ENCODE results near the gene ZNF445.
"Not testable (repeated sequence)": the region's sequence is repeated elsewhere in the genome, so short reads cannot be mapped to it uniquely, and the experiment has no call there.

ZNF445 gene

DNA sequence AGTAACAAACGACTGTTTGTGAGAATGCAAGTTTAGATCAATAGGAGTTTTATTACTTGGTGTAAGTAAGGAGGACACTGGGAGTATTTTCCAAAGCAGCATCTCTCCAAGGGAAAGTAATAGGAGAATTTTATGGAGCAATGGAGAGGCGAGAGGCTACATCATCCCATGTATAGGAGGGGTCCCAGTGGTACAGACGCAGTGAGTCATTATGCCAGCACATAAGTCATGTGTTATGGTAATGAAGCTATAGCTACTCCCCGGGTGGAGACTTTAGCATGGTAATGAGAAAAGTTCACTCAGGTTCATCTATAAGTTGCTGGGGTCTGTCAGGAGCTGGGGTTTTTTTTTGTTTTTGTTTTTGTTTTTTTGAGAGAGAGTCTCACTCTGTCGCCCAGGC, 29.5 kb upstream of the ZNF445 start:
- no peak overlapping the region for H3K27ac ChIP-seq (ENCODE audit: low read depth, low read length)
- no peaks in the 10 kb centered on the region for H3K27me3 ChIP-seq (ENCODE audit: control insufficient read depth in 5 of 5, insufficient read depth in 4 of 5, low read length in 5 of 5)
- peaks cover 0 to 7% (median 5%) of the 10 kb centered on the region in 5 donors for H3K36me3 ChIP-seq (ENCODE audit: control insufficient read depth in 5 of 5, insufficient read depth in 5 of 5, low read length in 5 of 5)
- H3K9me3 ChIP-seq (ENCODE audit: control insufficient read depth in 5 of 5, low read length in 5 of 5), result peaks cover 0 to 3% (median under 1%) of the 10 kb centered on the region in 5 donors
- H3K4me1 ChIP-seq (ENCODE audit: control insufficient read depth in 5 of 5, insufficient read depth in 5 of 5, low read length in 5 of 5), result peaks cover 7 to 21% (median 20%) of the 10 kb centered on the region in 5 donors
- no peak overlapping the region for H3K4me3 ChIP-seq (ENCODE audit: low read depth in 1 of 5, low read length in 5 of 5)
- no peak overlapping the region for H3K9ac ChIP-seq (ENCODE audit: low read length in 5 of 5)

DNA sequence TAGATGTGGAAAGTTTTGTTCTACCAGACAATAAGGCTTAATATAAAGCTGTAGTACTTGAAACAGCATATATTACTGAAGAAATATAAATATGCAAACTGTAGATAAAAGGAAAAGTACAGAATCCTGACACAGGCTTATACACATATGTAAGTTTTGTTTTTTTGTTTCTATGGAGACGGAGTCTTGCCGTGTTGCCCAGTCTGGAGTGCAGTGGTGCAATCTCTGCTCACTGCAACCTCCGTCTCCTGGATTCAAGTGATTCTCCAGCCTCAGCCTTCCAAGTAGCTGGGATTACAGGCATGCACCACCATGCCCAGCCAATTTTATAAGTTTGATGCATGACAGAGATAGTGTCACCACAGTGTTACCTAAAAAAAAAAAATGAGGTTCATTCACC, 29.1 kb upstream of the ZNF445 start:
- H3K9me3 ChIP-seq (ENCODE audit: control insufficient read depth in 5 of 5, low read length in 5 of 5), result peaks cover 0 to 5% (median 4%) of the 10 kb centered on the region in 5 donors
- peaks cover 7 to 21% (median 18%) of the 10 kb centered on the region in 5 donors for H3K4me1 ChIP-seq (ENCODE audit: control insufficient read depth in 5 of 5, insufficient read depth in 5 of 5, low read length in 5 of 5)
- H3K27ac ChIP-seq (ENCODE audit: low read depth, low read length), result no peak overlapping the region
- H3K27me3 ChIP-seq (ENCODE audit: control insufficient read depth in 5 of 5, insufficient read depth in 4 of 5, low read length in 5 of 5), result no peaks in the 10 kb centered on the region
- H3K36me3 ChIP-seq (ENCODE audit: control insufficient read depth in 5 of 5, insufficient read depth in 5 of 5, low read length in 5 of 5), result peaks cover 2 to 11% (median 5%) of the 10 kb centered on the region in 5 donors
- no peak overlapping the region for H3K4me3 ChIP-seq (ENCODE audit: low read depth in 1 of 5, low read length in 5 of 5)
- no peak overlapping the region for H3K9ac ChIP-seq (ENCODE audit: low read length in 5 of 5)

- Histone ChIP-seq H3K27ac (ENCODE audit: low read depth, low read length) (no peak overlapping the region), H3K36me3 (ENCODE audit: control insufficient read depth in 5 of 5, insufficient read depth in 5 of 5, low read length in 5 of 5) (peaks cover 19 to 30% (median 20%) of the 10 kb centered on the region in 5 donors)
Measured at GRCh38 chr3:44504566-44504965, 27.1 kb upstream of the ZNF445 start.

GRCh38 chr3:44503178-44503577, 25.7 kb upstream of the ZNF445 start:
- peaks cover 26 to 38% (median 28%) of the 10 kb centered on the region in 5 donors for H3K36me3 ChIP-seq (ENCODE audit: control insufficient read depth in 5 of 5, insufficient read depth in 5 of 5, low read length in 5 of 5)
- H3K4me3 ChIP-seq (ENCODE audit: low read depth in 1 of 5, low read length in 5 of 5); H3K9ac ChIP-seq (ENCODE audit: low read length in 5 of 5); H3K27ac ChIP-seq (ENCODE audit: low read depth, low read length); H3K27me3 ChIP-seq (ENCODE audit: control insufficient read depth in 5 of 5, insufficient read depth in 4 of 5, low read length in 5 of 5); H3K4me1 ChIP-seq (ENCODE audit: control insufficient read depth in 5 of 5, insufficient read depth in 5 of 5, low read length in 5 of 5): not testable (repeated sequence)
- peaks cover 5 to 36% (median 31%) of the 10 kb centered on the region in 5 donors for H3K9me3 ChIP-seq (ENCODE audit: control insufficient read depth in 5 of 5, low read length in 5 of 5)

More at GRCh38 chr3:44504566-44504965, 27.1 kb upstream of the ZNF445 start:
- H3K4me1 ChIP-seq (ENCODE audit: control insufficient read depth in 5 of 5, insufficient read depth in 5 of 5, low read length in 5 of 5), result peaks cover 3 to 12% (median 8%) of the 10 kb centered on the region in 5 donors
- H3K27me3 ChIP-seq (ENCODE audit: control insufficient read depth in 5 of 5, insufficient read depth in 4 of 5, low read length in 5 of 5), result no peaks in the 10 kb centered on the region
- H3K9ac ChIP-seq (ENCODE audit: low read length in 5 of 5), result no peak overlapping the region
- no peak overlapping the region for H3K4me3 ChIP-seq (ENCODE audit: low read depth in 1 of 5, low read length in 5 of 5)
- H3K9me3 ChIP-seq (ENCODE audit: control insufficient read depth in 5 of 5, low read length in 5 of 5), result peaks cover 0 to 24% (median 20%) of the 10 kb centered on the region in 5 donors

- H3K36me3 ChIP-seq (ENCODE audit: control insufficient read depth in 5 of 5, insufficient read depth in 5 of 5, low read length in 5 of 5), result peaks cover 27 to 42% (median 31%) of the 10 kb centered on the region in 5 donors
- H3K9me3 ChIP-seq (ENCODE audit: control insufficient read depth in 5 of 5, low read length in 5 of 5), result peaks cover 5 to 40% (median 31%) of the 10 kb centered on the region in 5 donors
- H3K27me3 ChIP-seq (ENCODE audit: control insufficient read depth in 5 of 5, insufficient read depth in 4 of 5, low read length in 5 of 5), result no peaks in the 10 kb centered on the region
- H3K4me3 ChIP-seq (ENCODE audit: low read depth in 1 of 5, low read length in 5 of 5), result no peak overlapping the region
- no peak overlapping the region for H3K9ac ChIP-seq (ENCODE audit: low read length in 5 of 5)
- no peaks in the 10 kb centered on the region for H3K4me1 ChIP-seq (ENCODE audit: control insufficient read depth in 5 of 5, insufficient read depth in 5 of 5, low read length in 5 of 5)
- H3K27ac ChIP-seq (ENCODE audit: low read depth, low read length), result no peak overlapping the region
Measured at GRCh38 chr3:44501971-44502370, 24.5 kb upstream of the ZNF445 start.

- not testable (repeated sequence) for H3K4me1 ChIP-seq (ENCODE audit: control insufficient read depth in 5 of 5, insufficient read depth in 5 of 5, low read length in 5 of 5); H3K27ac ChIP-seq (ENCODE audit: low read depth, low read length); H3K9ac ChIP-seq (ENCODE audit: low read length in 5 of 5); H3K4me3 ChIP-seq (ENCODE audit: low read depth in 1 of 5, low read length in 5 of 5); H3K27me3 ChIP-seq (ENCODE audit: control insufficient read depth in 5 of 5, insufficient read depth in 4 of 5, low read length in 5 of 5)
- Histone ChIP-seq H3K36me3 (ENCODE audit: control insufficient read depth in 5 of 5, insufficient read depth in 5 of 5, low read length in 5 of 5) (peaks cover 27 to 44% (median 30%) of the 10 kb centered on the region in 5 donors), H3K9me3 (ENCODE audit: control insufficient read depth in 5 of 5, low read length in 5 of 5) (peaks cover 5 to 44% (median 30%) of the 10 kb centered on the region in 5 donors)
Measured at GRCh38 chr3:44499899-44500168, 22.4 kb upstream of the ZNF445 start.

GRCh38 chr3:44499149-44499898, 21.9 kb upstream of the ZNF445 start:
- Histone ChIP-seq H3K9me3 (ENCODE audit: control insufficient read depth in 5 of 5, low read length in 5 of 5) (peaks cover 5 to 44% (median 30%) of the 10 kb centered on the region in 5 donors), H3K36me3 (ENCODE audit: control insufficient read depth in 5 of 5, insufficient read depth in 5 of 5, low read length in 5 of 5) (peaks cover 27 to 44% (median 30%) of the 10 kb centered on the region in 5 donors), H3K27ac (ENCODE audit: low read depth, low read length) (no peak overlapping the region), H3K9ac (ENCODE audit: low read length in 5 of 5) (no peak overlapping the region), H3K4me1 (ENCODE audit: control insufficient read depth in 5 of 5, insufficient read depth in 5 of 5, low read length in 5 of 5) (no peaks in the 10 kb centered on the region), H3K4me3 (ENCODE audit: low read depth in 1 of 5, low read length in 5 of 5) (peak overlapping the region in 1 of 5 donors; percentile 17), H3K27me3 (ENCODE audit: control insufficient read depth in 5 of 5, insufficient read depth in 4 of 5, low read length in 5 of 5) (no peaks in the 10 kb centered on the region)

DNA sequence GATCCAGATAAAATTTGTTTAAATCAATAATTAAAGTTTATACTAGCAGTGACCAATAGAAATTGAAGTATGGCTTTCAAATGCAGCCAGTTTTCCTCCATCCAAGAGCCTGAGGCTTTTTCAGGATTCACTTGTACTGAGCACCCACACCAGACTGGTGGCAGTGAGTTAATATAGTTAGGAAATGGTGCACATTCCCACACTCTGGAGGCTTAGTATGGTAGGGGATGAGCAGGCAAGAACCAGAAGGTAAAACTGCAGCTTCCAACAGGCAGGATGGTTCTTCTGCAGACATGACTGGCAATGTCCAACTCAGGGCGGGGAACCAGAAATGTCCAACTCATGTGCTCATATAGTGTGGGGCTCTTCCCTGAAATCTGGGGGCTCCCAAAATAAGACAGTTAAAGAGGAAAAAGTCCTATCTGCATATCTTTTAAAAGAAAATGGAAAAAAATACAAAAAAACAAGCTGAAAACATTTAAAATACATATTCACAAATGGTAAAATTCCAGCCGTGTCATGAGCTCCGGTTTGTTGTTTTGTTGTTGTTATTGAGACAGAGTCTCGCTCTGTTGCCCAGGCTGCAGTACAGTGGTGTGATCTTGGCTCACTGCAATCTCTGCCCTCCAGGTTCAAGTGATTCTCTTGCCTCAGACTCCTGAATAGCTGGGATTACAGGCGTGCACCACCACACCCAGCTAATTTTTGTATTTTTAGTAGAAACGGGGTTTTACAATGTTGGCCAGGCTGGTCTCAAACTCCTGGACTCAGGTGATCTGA, 18.4 kb upstream of the ZNF445 start:
- Histone ChIP-seq H3K9ac (ENCODE audit: low read length in 5 of 5) (no peak overlapping the region), H3K4me1 (ENCODE audit: control insufficient read depth in 5 of 5, insufficient read depth in 5 of 5, low read length in 5 of 5) (no peaks in the 10 kb centered on the region), H3K27ac (ENCODE audit: low read depth, low read length) (no peak overlapping the region), H3K9me3 (ENCODE audit: control insufficient read depth in 5 of 5, low read length in 5 of 5) (peaks cover 5 to 48% (median 22%) of the 10 kb centered on the region in 5 donors), H3K4me3 (ENCODE audit: low read depth in 1 of 5, low read length in 5 of 5) (no peak overlapping the region), H3K27me3 (ENCODE audit: control insufficient read depth in 5 of 5, insufficient read depth in 4 of 5, low read length in 5 of 5) (no peaks in the 10 kb centered on the region), H3K36me3 (ENCODE audit: control insufficient read depth in 5 of 5, insufficient read depth in 5 of 5, low read length in 5 of 5) (peaks cover 17 to 26% (median 18%) of the 10 kb centered on the region in 5 donors)

- peaks cover 0 to 25% (median 3%) of the 10 kb centered on the region in 5 donors for H3K9me3 ChIP-seq (ENCODE audit: control insufficient read depth in 5 of 5, low read length in 5 of 5)
- peaks cover 0 to 4% (median 2%) of the 10 kb centered on the region in 5 donors for H3K36me3 ChIP-seq (ENCODE audit: control insufficient read depth in 5 of 5, insufficient read depth in 5 of 5, low read length in 5 of 5)
- H3K27ac ChIP-seq (ENCODE audit: low read depth, low read length), result no peak overlapping the region
- H3K4me1 ChIP-seq (ENCODE audit: control insufficient read depth in 5 of 5, insufficient read depth in 5 of 5, low read length in 5 of 5), result no peaks in the 10 kb centered on the region
- H3K27me3 ChIP-seq (ENCODE audit: control insufficient read depth in 5 of 5, insufficient read depth in 4 of 5, low read length in 5 of 5), result no peaks in the 10 kb centered on the region
- no peak overlapping the region for H3K9ac ChIP-seq (ENCODE audit: low read length in 5 of 5)
- H3K4me3 ChIP-seq (ENCODE audit: low read depth in 1 of 5, low read length in 5 of 5), result no peak overlapping the region
Measured at GRCh38 chr3:44492496-44492895, 15.0 kb upstream of the ZNF445 start.

GRCh38 chr3:44482721-44483120, 5.3 kb upstream of the ZNF445 start:
- Histone ChIP-seq H3K9me3 (ENCODE audit: control insufficient read depth in 5 of 5, low read length in 5 of 5) (no peaks in the 10 kb centered on the region), H3K27ac (ENCODE audit: low read depth, low read length) (no peak overlapping the region), H3K27me3 (ENCODE audit: control insufficient read depth in 5 of 5, insufficient read depth in 4 of 5, low read length in 5 of 5) (no peaks in the 10 kb centered on the region), H3K36me3 (ENCODE audit: control insufficient read depth in 5 of 5, insufficient read depth in 5 of 5, low read length in 5 of 5) (no peaks in the 10 kb centered on the region), H3K9ac (ENCODE audit: low read length in 5 of 5) (no peak overlapping the region), H3K4me3 (ENCODE audit: low read depth in 1 of 5, low read length in 5 of 5) (no peak overlapping the region), H3K4me1 (ENCODE audit: control insufficient read depth in 5 of 5, insufficient read depth in 5 of 5, low read length in 5 of 5) (peaks cover 0 to 5% (median 4%) of the 10 kb centered on the region in 5 donors)

Measured in subcutaneous abdominal adipose tissue (tissue), 5 donors.